GM21723 (cell line): ENCODE measurements around the gene GABPB2.
"Not testable (repeated sequence)": the region's sequence is repeated elsewhere in the genome, so short reads cannot be mapped to it uniquely, and the experiment has no call there.

ENCODE experiments used
- ATAC-seq: cut with Tn5 transposase; IDR thresholded peaks from one replicate; pipeline ENCODE4 v1.9.1; 2021; ENCODE audit warnings: mild to moderate bottlenecking, moderate library complexity; ENCODE audit not compliant: unreplicated experiment

GABPB2 gene

GRCh38 chr1:151059109-151060006 lies 11.2 kb upstream of the GABPB2 start, which contains the start of gene CDC42SE1:
Gene CDC42SE1, minus strand, starts transcription at chr1:151059622. Its CDS starts 3,892 bp downstream, at chr1:151055730.
- ATAC-seq: peak; percentile 83

GRCh38 chr1:151060007-151060656 lies 10.4 kb upstream of the GABPB2 start, which contains the start of gene MLLT11:
Gene MLLT11, plus strand, starts transcription at chr1:151060397. Its CDS starts 6,828 bp downstream, at chr1:151067225.
- ATAC-seq: no peak

- no peak for ATAC-seq
These were observed 9.7 kb upstream of the GABPB2 start for GRCh38 chr1:151060657-151061421.

- ATAC-seq: no peak
These were observed 8.9 kb upstream of the GABPB2 start for GRCh38 chr1:151061704-151062103.

- no peak for ATAC-seq
These were observed 7.7 kb upstream of the GABPB2 start for GRCh38 chr1:151062741-151063371.

- no peak for ATAC-seq
These were observed 5.4 kb upstream of the GABPB2 start for GRCh38 chr1:151065089-151065645.

GRCh38 chr1:151067185-151067584 lies 3.4 kb upstream of the GABPB2 start:
- no peak for ATAC-seq

GRCh38 chr1:151069103-151069486 lies 1.5 kb upstream of the GABPB2 start:
- no peak for ATAC-seq

- ATAC-seq: no peak
These were observed 1.7 kb downstream of the GABPB2 start for GRCh38 chr1:151072224-151072623.

GRCh38 chr1:151085953-151086559 lies 15.5 kb downstream of the GABPB2 start:
- no peak for ATAC-seq

- not testable (repeated sequence) for ATAC-seq
These were observed 26.9 kb downstream of the GABPB2 start for GRCh38 chr1:151097426-151097825.

- ATAC-seq: no peak
These were observed 27.6 kb downstream of the GABPB2 start for GRCh38 chr1:151098126-151098525.

- ATAC-seq: no peak
These were observed 34.1 kb downstream of the GABPB2 start for GRCh38 chr1:151104630-151105029.

- ATAC-seq: no peak
These were observed 36.3 kb downstream of the GABPB2 start for GRCh38 chr1:151106894-151107293.

- ATAC-seq: no peak
These were observed 37.8 kb downstream of the GABPB2 start for GRCh38 chr1:151108331-151108730.

- ATAC-seq: no peak
These were observed 43.3 kb downstream of the GABPB2 start for GRCh38 chr1:151113877-151114276.

- ATAC-seq: no peak
These were observed 54.3 kb downstream of the GABPB2 start for GRCh38 chr1:151124763-151125403.

GRCh38 chr1:151128800-151129199 lies 58.2 kb downstream of the GABPB2 start:
- ATAC-seq: no peak

- peak; percentile 83 for ATAC-seq
These were observed 60.5 kb downstream of the GABPB2 start for GRCh38 chr1:151130987-151131586.
